GM18907 (cell line): Measurements from ENCODE around the gene OPRL1.

Source experiments
- ATAC-seq: cut with Tn5 transposase; IDR thresholded peaks from one replicate; pipeline ENCODE4 v1.9.1; 2021; ENCODE audit warnings: mild to moderate bottlenecking, moderate library complexity; ENCODE audit not compliant: unreplicated experiment

Gene OPRL1

GRCh38 chr20:64101731-64102621 is 22.1 kb downstream of the OPRL1 start:
- ATAC-seq = no peak

GRCh38 chr20:64102647-64103354 is 22.9 kb downstream of the OPRL1 start:
- no peak for ATAC-seq

- no peak for ATAC-seq
Measured at GRCh38 chr20:64103871-64104666, 24.2 kb downstream of the OPRL1 start.

GRCh38 chr20:64104667-64105451 is 25.0 kb downstream of the OPRL1 start:
- no peak for ATAC-seq

GRCh38 chr20:64105846-64106434 is 26.1 kb downstream of the OPRL1 start:
- ATAC-seq = no peak

- ATAC-seq = no peak
Measured at GRCh38 chr20:64106435-64106961, 26.6 kb downstream of the OPRL1 start.

- no peak for ATAC-seq
Measured at GRCh38 chr20:64106981-64107735, 27.3 kb downstream of the OPRL1 start, which contains the start of gene NPBWR2. Gene NPBWR2 (minus strand): TSS chr20:64107565. CDS start chr20:64106831, 734 bp downstream.

- no peak for ATAC-seq
Measured at GRCh38 chr20:64107736-64108457, 28.0 kb downstream of the OPRL1 start.

- ATAC-seq = no peak
Measured at GRCh38 chr20:64108731-64109681, 29.1 kb downstream of the OPRL1 start.

- ATAC-seq = no peak
Measured at GRCh38 chr20:64109831-64110391, 30.0 kb downstream of the OPRL1 start.

- no peak for ATAC-seq
Measured at GRCh38 chr20:64110411-64111068, 30.7 kb downstream of the OPRL1 start.

GRCh38 chr20:64111841-64112641 is 32.2 kb downstream of the OPRL1 start:
- no peak for ATAC-seq

GRCh38 chr20:64112691-64113443 is 33.0 kb downstream of the OPRL1 start:
- ATAC-seq = no peak

- no peak for ATAC-seq
Measured at GRCh38 chr20:64113444-64113775, 33.5 kb downstream of the OPRL1 start.

GRCh38 chr20:64113796-64114355 is 34.0 kb downstream of the OPRL1 start:
- no peak for ATAC-seq
